PC-9 (cell line): Measurements from ENCODE around the gene ANKRD44.

ENCODE experiments used
- CTCF ChIP-seq: fragments of 200-600 bp; sonication (generic); conservative IDR thresholded peaks from 2 replicates; pipeline ENCODE4 v1.6.1; 2017; ENCODE audit warnings: mixed run types, antibody characterized with exemption, mild to moderate bottlenecking, moderate library complexity
- EZH2 ChIP-seq: fragments of 200-600 bp; sonication (generic); IDR thresholded peaks from 2 replicates; pipeline ENCODE4 v1.8.0; 2017; ENCODE audit warnings: antibody characterized with exemption, low read depth

- no peak for TF ChIP-seq CTCF
- no peak for TF ChIP-seq EZH2
These were observed 195.3 kb downstream of the ANKRD44 start for GRCh38 chr2:197115325-197115724.
